K562 (cell line): ENCODE data around the gene HEG1. TPM values are rescaled to one million over a fixed set of nuclear protein-coding genes. Genes with fewer than 3 reads are reported as not detected.

Experiments used
- ATAC-seq: fragments of 200-7000 bp; cut with Tn5 transposase; 3 replicates; pipeline ENCODE4 v1.9.1; 2020; ENCODE audit warnings: moderate library complexity
- BruUV-seq: library from RNA; stranded (reverse); fragments of 400-500 nt; replicated peaks from 2 replicates; lab custom pipeline; 2021; lab: Mats Ljungman, UMichigan
- CTCF ChIA-PET: fragments of 300-600 bp; formaldehyde crosslinking; extraction: SDS; loops from one replicate; lab custom pipeline; 2021; ENCODE audit warnings: low intra/inter-chr PET ratio; lab: Yijun Ruan, JAX
- POLR2A ChIA-PET: fragments of 300-600, 350-650 bp; sonication (Branson Sonifier 250); formaldehyde crosslinking; extraction: SDS; loops from one replicate; lab custom pipeline; 2021; ENCODE audit warnings: antibody characterized with exemption, inconsistent platforms; lab: Yijun Ruan, JAX
- DNase-seq, 4 experiments: peaks; one replicate each; pipeline versions ENCODE4 v3.0.0 to v3.0.0-alpha.2; 2011 to 2018; ENCODE audit warnings: low spot score in 3 of 4, mixed read lengths in 3 of 4; ENCODE audit errors: extremely low read depth in 1 of 4
- FAIRE-seq: peaks from 2 replicates; lab custom pipeline; 2011; peaks lifted over from hg19 to GRCh38; lab: Jason Lieb, UNC
- H2AFZ ChIP-seq: 2 replicates; pipeline ENCODE4 v1.6.0; 2011; ENCODE audit warnings: low read depth, low read length, control low read depth, inconsistent platforms
- H3K27ac ChIP-seq: fragments of 200-600 bp; 3 replicates; pipeline ENCODE4 v1.8.0; 2011; ENCODE audit warnings: low read depth, mild to moderate bottlenecking, control low read depth, inconsistent platforms, low read length, moderate library complexity, mixed read lengths; ENCODE audit errors: extremely low read depth
- H3K27me3 ChIP-seq, 2 experiments: fragments of 300-600 bp in 1 of 2; 2 replicates in 1 of 2; 3 replicates in 1 of 2; pipeline versions ENCODE4 v1.6.0 to v1.8.0; 2011; ENCODE audit warnings: inconsistent platforms in 2 of 2, low read length in 2 of 2, mild to moderate bottlenecking in 1 of 2, mixed read lengths in 1 of 2, moderate library complexity in 1 of 2; ENCODE audit not compliant: control insufficient read depth in 2 of 2, insufficient read depth in 2 of 2
- H3K36me3 ChIP-seq: fragments of 300-600 bp; 3 replicates; pipeline ENCODE4 v1.8.0; 2011; ENCODE audit warnings: mild to moderate bottlenecking, low read length, inconsistent platforms; ENCODE audit not compliant: control insufficient read depth, insufficient read depth
- H3K4me1 ChIP-seq, 2 experiments: fragments of 200-600 bp in 1 of 2; replicated peaks in 1 of 2; 2 replicates in 1 of 2; 3 replicates in 1 of 2; pipeline versions ENCODE4 v1.5.1 to v1.8.0; 2011; ENCODE audit warnings: inconsistent platforms in 2 of 2, low read length in 2 of 2, mild to moderate bottlenecking in 1 of 2, mixed read lengths in 1 of 2, moderate library complexity in 1 of 2; ENCODE audit not compliant: control insufficient read depth in 2 of 2, insufficient read depth in 2 of 2
- H3K4me2 ChIP-seq: 2 replicates; pipeline ENCODE4 v1.6.1; 2011; ENCODE audit warnings: low read length, control low read depth, inconsistent platforms, mixed read lengths; ENCODE audit not compliant: insufficient read depth
- H3K4me3 ChIP-seq: fragments of 200-600 bp; sonication (generic), shearing (Covaris generic); 2 replicates; pipeline ENCODE4 v1.5.1; 2016; ENCODE audit warnings: control low read depth, inconsistent platforms
- H3K79me2 ChIP-seq: fragments of 200-600 bp; 3 replicates; pipeline ENCODE4 v1.8.0; 2011; ENCODE audit warnings: low read length, inconsistent platforms; ENCODE audit not compliant: control insufficient read depth, insufficient read depth
- H3K9ac ChIP-seq, 2 experiments: 2 replicates each; pipeline versions ENCODE4 v1.6.0 to v1.6.1; 2011; ENCODE audit warnings: low read depth in 2 of 2, low read length in 2 of 2, control low read depth in 1 of 2, inconsistent platforms in 1 of 2, mild to moderate bottlenecking in 1 of 2, mixed read lengths in 1 of 2; ENCODE audit not compliant: insufficient read depth in 1 of 2
- H3K9me1 ChIP-seq: one replicate; pipeline ENCODE4 v1.6.0; 2011; ENCODE audit warnings: inconsistent platforms, mild to moderate bottlenecking, low read length, moderate library complexity; ENCODE audit not compliant: control insufficient read depth, insufficient read depth
- H3K9me3 ChIP-seq: replicated peaks from 2 replicates; pipeline ENCODE4 v1.5.1; 2011; ENCODE audit warnings: low read depth, low read length, inconsistent platforms; ENCODE audit not compliant: control insufficient read depth, insufficient read depth
- H4K20me1 ChIP-seq: replicated peaks from 2 replicates; pipeline ENCODE4 v1.6.1; 2011; ENCODE audit warnings: low read length, inconsistent platforms, mixed read lengths; ENCODE audit not compliant: control insufficient read depth, insufficient read depth
- CBX8 ChIP-seq: fragments of 200-600 bp; sonication (generic); IDR thresholded peaks from 2 replicates; pipeline ENCODE4 v1.6.1; 2012; ENCODE audit warnings: borderline replicate concordance, mixed run types, low read depth, mild to moderate bottlenecking, moderate library complexity, mixed read lengths, low read length, control low read depth, inconsistent platforms; ENCODE audit not compliant: poor library complexity, severe bottlenecking; ENCODE audit errors: extremely low read depth
- DACH1 ChIP-seq: fragments of 450-650 bp; IDR thresholded peaks from 2 replicates; pipeline ENCODE4 v1.6.1; 2018; ENCODE audit not compliant: partially characterized antibody
- HMGXB4 ChIP-seq: sonication (generic); formaldehyde crosslinking; IDR thresholded peaks from 2 replicates; pipeline ENCODE4 v1.8.1; 2023; ENCODE audit warnings: mild to moderate bottlenecking, missing genetic modification reagents
- HNRNPK ChIP-seq: fragments of 200-400 bp; formaldehyde crosslinking; IDR thresholded peaks from one replicate; pipeline ENCODE4 v1.6.1; 2018; ENCODE audit warnings: mild to moderate bottlenecking, low read depth, low read length; ENCODE audit not compliant: poor library complexity, severe bottlenecking
- IRF2 ChIP-seq: sonication (generic); formaldehyde crosslinking; IDR thresholded peaks from 2 replicates; pipeline ENCODE4 v1.8.1; 2022; ENCODE audit warnings: mild to moderate bottlenecking, missing genetic modification reagents
- MAFG ChIP-seq: fragments of 450-650 bp; conservative IDR thresholded peaks from 2 replicates; pipeline ENCODE4 v1.6.1; 2016; ENCODE audit warnings: missing genetic modification characterization, missing compliant biosample characterization
- MEF2D ChIP-seq: conservative IDR thresholded peaks from 2 replicates; pipeline ENCODE4 v1.6.1; 2016; ENCODE audit warnings: low read depth, missing genetic modification characterization, missing compliant biosample characterization
- NR1H2 ChIP-seq: sonication (generic); formaldehyde crosslinking; IDR thresholded peaks from 2 replicates; pipeline ENCODE4 v1.4.0; 2020; ENCODE audit warnings: mild to moderate bottlenecking, missing genetic modification reagents
- PCBP2 ChIP-seq: fragments of 200-400 bp; formaldehyde crosslinking; IDR thresholded peaks from 2 replicates; pipeline ENCODE4 v1.6.1; 2018; ENCODE audit warnings: low read length, low read depth, mild to moderate bottlenecking, moderate library complexity; ENCODE audit not compliant: poor library complexity, severe bottlenecking
- RCOR1 ChIP-seq, 2 experiments: IDR thresholded peaks; 2 replicates each; pipeline ENCODE4 v1.6.1; 2012; ENCODE audit warnings: low read depth in 2 of 2, low read length in 2 of 2, borderline replicate concordance in 1 of 2, improper control_type of control experiment in 1 of 2
- SNRNP70 ChIP-seq: fragments of 200-400 bp; formaldehyde crosslinking; optimal IDR thresholded peaks from 2 replicates; pipeline ENCODE3; 2017; ENCODE audit warnings: low read depth, low read length
- ZNF133 ChIP-seq: fragments of 250-450 bp; sonication (Bioruptor Pico); IDR thresholded peaks from 2 replicates; pipeline ENCODE4 v1.4.0; 2020; ENCODE audit warnings: mild to moderate bottlenecking
- ZNF134 ChIP-seq: fragments of 250-450 bp; sonication (Bioruptor Pico); conservative IDR thresholded peaks from 2 replicates; pipeline ENCODE4 v1.4.0; 2020
- ZNF3 ChIP-seq: fragments of 250-450 bp; sonication (Bioruptor Pico); IDR thresholded peaks from 2 replicates; pipeline ENCODE4 v1.5.0; 2021; ENCODE audit warnings: mild to moderate bottlenecking, moderate library complexity
- ZNF431 ChIP-seq: sonication (generic); formaldehyde crosslinking; IDR thresholded peaks from 2 replicates; pipeline ENCODE4 v1.8.0; 2022; ENCODE audit warnings: mild to moderate bottlenecking, missing genetic modification reagents
- WGBS: fragments of 100-300 bp; shearing (Covaris generic); methylation state at CpG from one replicate; pipeline ENCODE4 v1.1.6; 2016; ENCODE audit warnings: low coverage, mixed read lengths; ENCODE audit not compliant: insufficient coverage; ENCODE audit errors: missing lambda C conversion rate; 5-methylcytosine and 5-hydroxymethylcytosine counted together
- in situ Hi-C: fragments of 300-500 bp; cut with MboI; formaldehyde crosslinking; loops from 4 replicates; pipeline ENCODE4 v1.15.0; 2018; ENCODE audit warnings: inconsistent platforms, mixed read lengths
- intact Hi-C: fragments of 100-400 bp; cut with micrococcal nuclease; formaldehyde crosslinking; loops from 2 replicates; pipeline ENCODE4 v1.14.2; 2022
- polyA plus RNA-seq, 8 experiments: library from polyadenylated mRNA; depleted of rRNA in 4 of 8; stranded (reverse) in 5 of 8; unstranded in 3 of 8; fragments of >200 nt; fragmentation: Nextera tagmentation in 2 of 8; fragmentation: Illumina TruSeq in 1 of 8; extraction: Ambion mirVana in 2 of 8; extraction: Trizol in 1 of 8; gene quantifications; 2 replicates each; pipeline versions ENCODE4 v1.2.1 to v1.2.3, GENCODE V29; 2011 to 2014; ENCODE audit warnings: inconsistent platforms in 1 of 8, missing spikeins in 1 of 8
- total RNA-seq, 7 experiments: library from RNA; depleted of rRNA in 6 of 7; stranded (reverse); fragments of >200 nt in 6 of 7; fragmentation: Illumina TruSeq in 2 of 7; extraction: Trizol in 2 of 7; gene quantifications; 2 replicates each; pipeline versions ENCODE4 v1.2.1 to v1.2.3, GENCODE V29; 2011 to 2021; ENCODE audit warnings: low replicate concordance in 1 of 7

The HEG1 gene
- total and polyA plus RNA-seq, 9 of the 15 experiments (the other 6 are each of a cell fraction or from before 2014, with no cell fraction given), result 0.24 TPM; not detected in 8

- no TSS peak for BruUV-seq
- H3K4me1 ChIP-seq, result no peaks in the 10 kb centered on the region
- no peak overlapping the region for H3K9ac ChIP-seq
- ChIA-PET POLR2A (interaction anchor here (0.7 kb wide), 1 partner anchor 36 kb away, joined by 4 read pairs; no protein-coding TSS in a partner anchor), CTCF (no interaction called here)
- H3K27ac ChIP-seq, result no peak overlapping the region
- FAIRE-seq (no peak), DNase-seq (no peak)
- no peaks in the 10 kb centered on the region for H3K36me3 ChIP-seq
- H3K9me1 ChIP-seq, result no peaks in the 10 kb centered on the region
- WGBS, result 12% methylated on average over 4 of the region's 4 CpGs
- no peaks in the 10 kb centered on the region for H3K9me3 ChIP-seq
- peaks cover 4 to 14% of the 10 kb centered on the region in 2 experiments; a peak in 3 of 5 replicates for H3K27me3 ChIP-seq
- in situ Hi-C loops (no loop called here), intact Hi-C loops (loop anchor here (5.0 to 10.0 kb wide), 2 partner anchors 58 to 221 kb away; no protein-coding TSS in a partner anchor)
- H4K20me1 ChIP-seq, result no peaks in the 10 kb centered on the region
- no peak overlapping the region for H2AFZ ChIP-seq
- no peaks in the 10 kb centered on the region for H3K79me2 ChIP-seq
- H3K4me3 ChIP-seq, result no peak overlapping the region
- TF ChIP-seq MEF2D (tag) (no peak), HNRNPK (no peak), MAFG (tag) (no peak), NR1H2 (CRISPR knock-in tag) (no peak), SNRNP70 (no peak), ZNF133 (CRISPR knock-in tag) (no peak), ZNF3 (no peak), DACH1 (no peak), CBX8 (no peak), RCOR1 (IDR thresholded peaks at IDR 0.05; ENCODE audit: borderline replicate concordance in 1 of 2, low read depth in 2 of 2, low read length in 2 of 2) (no peak), ZNF431 (CRISPR knock-in tag) (no peak), IRF2 (CRISPR knock-in tag) (no peak), PCBP2 (no peak), ZNF134 (CRISPR knock-in tag) (no peak), HMGXB4 (no peak)
- TF ChIP-seq, all 486 proteins: peak for 0
- H3K4me2 ChIP-seq, result no peak overlapping the region
- ATAC-seq, result no peak
These were observed 70.4 kb downstream of the HEG1 start for GRCh38 chr3:124985349-124985748.
